Esophagus squamous epithelium (tissue), 4 donors: ENCODE measurements around the gene SF3A2.

Source experiments
- POLR2A ChIP-seq, 4 donors: fragments of 450-650 bp; IDR thresholded peaks; one replicate each; pipeline ENCODE4 v1.6.1; 2017; ENCODE audit warnings: antibody characterized with exemption in 4 of 4, mild to moderate bottlenecking in 4 of 4, moderate library complexity in 3 of 4
- TF ChIP-seq, protein P1 (sequence below), 6 experiments: fragments of 450-650 bp in 4 of 6; fragments of 200-600 bp in 2 of 6; sonication (generic) in 2 of 6; IDR thresholded peaks; one replicate each; pipeline ENCODE4 v1.5.1; 2016 to 2019; ENCODE audit warnings: antibody characterized with exemption in 6 of 6, mild to moderate bottlenecking in 4 of 6, moderate library complexity in 4 of 6

- TF ChIP-seq, protein P1, sequence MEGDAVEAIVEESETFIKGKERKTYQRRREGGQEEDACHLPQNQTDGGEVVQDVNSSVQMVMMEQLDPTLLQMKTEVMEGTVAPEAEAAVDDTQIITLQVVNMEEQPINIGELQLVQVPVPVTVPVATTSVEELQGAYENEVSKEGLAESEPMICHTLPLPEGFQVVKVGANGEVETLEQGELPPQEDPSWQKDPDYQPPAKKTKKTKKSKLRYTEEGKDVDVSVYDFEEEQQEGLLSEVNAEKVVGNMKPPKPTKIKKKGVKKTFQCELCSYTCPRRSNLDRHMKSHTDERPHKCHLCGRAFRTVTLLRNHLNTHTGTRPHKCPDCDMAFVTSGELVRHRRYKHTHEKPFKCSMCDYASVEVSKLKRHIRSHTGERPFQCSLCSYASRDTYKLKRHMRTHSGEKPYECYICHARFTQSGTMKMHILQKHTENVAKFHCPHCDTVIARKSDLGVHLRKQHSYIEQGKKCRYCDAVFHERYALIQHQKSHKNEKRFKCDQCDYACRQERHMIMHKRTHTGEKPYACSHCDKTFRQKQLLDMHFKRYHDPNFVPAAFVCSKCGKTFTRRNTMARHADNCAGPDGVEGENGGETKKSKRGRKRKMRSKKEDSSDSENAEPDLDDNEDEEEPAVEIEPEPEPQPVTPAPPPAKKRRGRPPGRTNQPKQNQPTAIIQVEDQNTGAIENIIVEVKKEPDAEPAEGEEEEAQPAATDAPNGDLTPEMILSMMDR (IDR thresholded peaks at IDR 0.05) = no peak
- no peak for TF ChIP-seq POLR2A (IDR thresholded peaks at IDR 0.05)
These were observed 46.7 kb upstream of the SF3A2 start for GRCh38 chr19:2189880-2190279.
